CD4-positive, alpha-beta T cell (primary cell): ENCODE results near the gene HMGB1. TPM values are rescaled to one million over a fixed set of nuclear protein-coding genes. Genes with fewer than 3 reads are reported as not detected.

Experiments
- ATAC-seq: fragments of 200-7000 bp; cut with Tn5 transposase; one replicate; pipeline ENCODE4 v1.10.0; 2022; ENCODE audit warnings: mild to moderate bottlenecking; ENCODE audit not compliant: poor library complexity
- CTCF ChIA-PET: fragments of 350-600 bp; sonication (Branson Sonifier 250); formaldehyde crosslinking; loops from one replicate; lab custom pipeline; 2021; ENCODE audit warnings: antibody characterized with exemption, inconsistent platforms; lab: Charles Lee
- POLR2A ChIA-PET: fragments of 350-600 bp; sonication (Branson Sonifier 250); formaldehyde crosslinking; loops from one replicate; lab custom pipeline; 2021; ENCODE audit warnings: antibody characterized with exemption, inconsistent platforms; lab: Charles Lee
- DNase-seq, 14 experiments: peaks; one replicate each; pipeline ENCODE4 v3.0.0-alpha.2; 2013 to 2020; ENCODE audit warnings: mixed read lengths in 2 of 14
- H3K27ac ChIP-seq, 2 donors: one replicate each; pipeline versions ENCODE4 v1.5.1 to v1.7.0; 2013; ENCODE audit warnings: low read length in 2 of 2, low read depth in 1 of 2, mild to moderate bottlenecking in 1 of 2
- H3K27me3 ChIP-seq, 2 experiments: 1 replicate in 1 of 2; 2 replicates in 1 of 2; pipeline versions ENCODE4 v1.6.1 to v1.7.0; 2013; ENCODE audit warnings: low read length in 2 of 2, control low read depth in 1 of 2, mild to moderate bottlenecking in 1 of 2, moderate library complexity in 1 of 2; ENCODE audit not compliant: insufficient read depth in 2 of 2, control insufficient read depth in 1 of 2
- H3K36me3 ChIP-seq: one replicate; pipeline ENCODE4 v1.6.1; 2013; ENCODE audit warnings: low read length, control low read depth; ENCODE audit not compliant: insufficient read depth
- H3K4me1 ChIP-seq: one replicate; pipeline ENCODE4 v1.6.1; 2013; ENCODE audit warnings: low read length, control low read depth; ENCODE audit not compliant: insufficient read depth
- H3K4me3 ChIP-seq: one replicate; pipeline ENCODE4 v1.5.1; 2013; ENCODE audit warnings: mild to moderate bottlenecking, low read length, moderate library complexity
- H3K9me3 ChIP-seq, 2 experiments: 1 replicate in 1 of 2; 2 replicates in 1 of 2; pipeline versions ENCODE4 v1.6.1 to v1.7.0; 2013; ENCODE audit warnings: low read length in 2 of 2, mild to moderate bottlenecking in 2 of 2, control low read depth in 1 of 2, moderate library complexity in 1 of 2; ENCODE audit not compliant: control insufficient read depth in 1 of 2, insufficient read depth in 1 of 2
- H3K27ac Mint-ChIP-seq: one replicate; pipeline ENCODE4 v1.8.0; 2020; ENCODE audit warnings: mixed read lengths
- H3K27me3 Mint-ChIP-seq: one replicate; pipeline ENCODE4 v1.8.0; 2021; ENCODE audit warnings: mixed read lengths
- H3K36me3 Mint-ChIP-seq: one replicate; pipeline ENCODE4 v1.8.0; 2021; ENCODE audit warnings: low read depth, mixed read lengths
- H3K4me1 Mint-ChIP-seq: one replicate; pipeline ENCODE4 v1.8.0; 2021; ENCODE audit warnings: low read depth, mixed read lengths
- H3K4me3 Mint-ChIP-seq: one replicate; pipeline ENCODE4 v1.8.0; 2020; ENCODE audit warnings: mild to moderate bottlenecking, mixed read lengths
- H3K9me3 Mint-ChIP-seq: one replicate; pipeline ENCODE4 v1.8.0; 2020; ENCODE audit warnings: mixed read lengths
- CTCF ChIP-seq: fragments of 200-600 bp; IDR thresholded peaks from one replicate; pipeline ENCODE4 v1.8.0; 2022; ENCODE audit warnings: antibody characterized with exemption, mild to moderate bottlenecking
- intact Hi-C, 2 experiments: fragments of 100-400 bp; cut with DNase I in 1 of 2; cut with micrococcal nuclease in 1 of 2; formaldehyde crosslinking; loops; one replicate each; pipeline versions ENCODE4 v1.15.1 to v1.9.0; 2023 to 2025; cut with DNase I, micrococcal nuclease
- total RNA-seq, 174 experiments: library from RNA in 2 of 174; stranded (reverse) in 2 of 174; gene quantifications; one replicate each; pipeline ENCODE4 v1.2.3 and lab custom pipeline; 2021 to 2026

The HMGB1 gene
- total RNA-seq, 2 experiments from 2014 or later = 448 to 465 TPM

DNA sequence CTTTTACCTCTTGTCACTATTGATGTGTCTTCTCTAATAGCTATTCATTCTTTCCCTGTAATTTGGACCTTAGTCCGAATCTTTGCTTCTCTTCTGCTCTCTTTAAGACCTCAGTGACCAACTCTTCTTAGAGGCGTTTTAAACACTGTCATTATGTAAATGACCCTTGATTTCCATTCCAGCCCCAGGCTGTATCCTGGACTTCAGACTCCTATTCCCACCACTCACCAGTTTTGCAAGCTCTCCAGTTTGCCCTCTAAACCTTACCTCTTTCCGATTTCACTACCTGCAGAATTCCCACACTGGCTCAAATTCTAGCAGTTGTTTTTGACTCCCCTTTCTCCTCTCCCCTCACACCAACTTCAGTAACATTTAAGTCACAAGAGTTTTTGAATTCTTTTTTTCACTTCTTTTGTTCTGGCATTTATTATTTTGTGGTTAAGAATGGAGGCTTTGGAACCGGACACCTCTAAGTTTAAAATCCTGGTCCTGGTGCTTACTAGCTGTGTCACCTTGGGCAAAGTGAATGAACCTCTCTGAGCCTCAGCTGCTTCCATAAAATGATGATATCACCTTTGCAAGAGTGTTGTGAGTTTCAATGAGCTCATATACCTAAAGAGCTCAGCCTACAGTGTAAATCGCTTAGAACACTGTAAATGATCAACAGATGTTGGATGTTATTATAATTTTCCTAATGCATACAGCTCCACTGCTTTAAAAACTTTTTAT lies 13.6 kb upstream of the HMGB1 start:
- intact Hi-C loops = no loop called here
- POLR2A ChIA-PET = no interaction called here
- no peak overlapping the region for H3K27ac Mint-ChIP-seq

GRCh38 chr13:30477346-30478195 lies 11.8 kb upstream of the HMGB1 start:
- intact Hi-C loops = no loop called here
- Mint-ChIP-seq H3K27me3 (no peaks in the 10 kb centered on the region), H3K4me1 (no peaks in the 10 kb centered on the region), H3K9me3 (no peaks in the 10 kb centered on the region), H3K4me3 (no peak overlapping the region), H3K27ac (no peak overlapping the region), H3K36me3 (no peaks in the 10 kb centered on the region)
- H3K4me3 ChIP-seq = no peak overlapping the region
- no peak for TF ChIP-seq CTCF
- no peaks in the 10 kb centered on the region for H3K4me1 ChIP-seq
- no peak for ATAC-seq
- H3K36me3 ChIP-seq = no peaks in the 10 kb centered on the region
- DNase-seq = no peak
- ChIA-PET POLR2A (no interaction called here), CTCF (no interaction called here)
- H3K27me3 ChIP-seq = no peaks in the 10 kb centered on the region
- H3K9me3 ChIP-seq = no peaks in the 10 kb centered on the region
- H3K27ac ChIP-seq = no peak overlapping the region

More for the DNA sequence above, 13.6 kb upstream of the HMGB1 start:
- Mint-ChIP-seq H3K4me3 (no peak overlapping the region), H3K4me1 (no peaks in the 10 kb centered on the region), H3K36me3 (no peaks in the 10 kb centered on the region), H3K9me3 (no peaks in the 10 kb centered on the region), H3K27me3 (no peaks in the 10 kb centered on the region)
- Histone ChIP-seq H3K27ac (no peak overlapping the region), H3K27me3 (no peaks in the 10 kb centered on the region), H3K36me3 (no peaks in the 10 kb centered on the region), H3K9me3 (no peaks in the 10 kb centered on the region), H3K4me3 (no peak overlapping the region), H3K4me1 (no peaks in the 10 kb centered on the region)
- no peak for DNase-seq
- TF ChIP-seq CTCF = no peak
- CTCF ChIA-PET = no interaction called here
- ATAC-seq = no peak

- intact Hi-C loops = no loop called here
- no peak overlapping the region for H3K4me3 ChIP-seq
- no peaks in the 10 kb centered on the region for H3K27me3 Mint-ChIP-seq
- no peaks in the 10 kb centered on the region for H3K4me1 ChIP-seq
- ChIA-PET CTCF (interaction anchor here (0.6 to 1.1 kb wide), 2 partner anchors 11 to 329 kb away, joined by 3 read pairs; no protein-coding TSS in a partner anchor), POLR2A (no interaction called here)
- H3K36me3 Mint-ChIP-seq = no peaks in the 10 kb centered on the region
- H3K4me1 Mint-ChIP-seq = no peaks in the 10 kb centered on the region
- DNase-seq (no peak), ATAC-seq (no peak)
- no peaks in the 10 kb centered on the region for H3K27me3 ChIP-seq
- no peaks in the 10 kb centered on the region for H3K36me3 ChIP-seq
- no peaks in the 10 kb centered on the region for H3K9me3 ChIP-seq
- H3K9me3 Mint-ChIP-seq = no peaks in the 10 kb centered on the region
- no peak overlapping the region for H3K27ac Mint-ChIP-seq
- no peak for TF ChIP-seq CTCF
- no peak overlapping the region for H3K27ac ChIP-seq
- H3K4me3 Mint-ChIP-seq = no peak overlapping the region
These were observed 7.9 kb upstream of the HMGB1 start for GRCh38 chr13:30473675-30474074.
